Osteoblast (primary cell): ENCODE data around the gene RPL13. TPM values are rescaled to one million over a fixed set of nuclear protein-coding genes. Genes with fewer than 3 reads are reported as not detected.

Experiments used
- DNase-seq: peaks from one replicate; pipeline ENCODE4 v3.0.0; 2011; ENCODE audit warnings: low spot score, mixed read lengths; ENCODE audit not compliant: insufficient read length; ENCODE audit errors: missing footprints
- H2AFZ ChIP-seq: 2 replicates; pipeline ENCODE4 v1.6.0; 2011; ENCODE audit warnings: mild to moderate bottlenecking, low read length
- H3K27ac ChIP-seq: 2 replicates; pipeline ENCODE4 v1.5.1; 2011; ENCODE audit warnings: mild to moderate bottlenecking, low read depth, low read length, moderate library complexity
- H3K27me3 ChIP-seq: 2 replicates; pipeline ENCODE4 v1.6.0; 2012; ENCODE audit warnings: mild to moderate bottlenecking, control low read depth, inconsistent platforms, low read length, moderate library complexity; ENCODE audit not compliant: insufficient read depth
- H3K36me3 ChIP-seq: 2 replicates; pipeline ENCODE4 v1.5.1; 2011; ENCODE audit warnings: mild to moderate bottlenecking, low read length, control low read depth, moderate library complexity; ENCODE audit not compliant: insufficient read depth
- H3K4me1 ChIP-seq: 2 replicates; pipeline ENCODE4 v1.5.1; 2011; ENCODE audit warnings: mild to moderate bottlenecking, low read length, control low read depth, moderate library complexity; ENCODE audit not compliant: insufficient read depth
- H3K4me2 ChIP-seq: 2 replicates; pipeline ENCODE4 v1.6.0; 2011; ENCODE audit warnings: mild to moderate bottlenecking, low read length; ENCODE audit not compliant: insufficient read depth
- H3K4me3 ChIP-seq: fragments of 200-600 bp; sonication (generic); 3 replicates; pipeline ENCODE4 v1.5.1; 2012; ENCODE audit warnings: mild to moderate bottlenecking, low read length, inconsistent platforms; ENCODE audit not compliant: insufficient read depth
- H3K79me2 ChIP-seq: 2 replicates; pipeline ENCODE4 v1.6.0; 2012; ENCODE audit warnings: mild to moderate bottlenecking, low read length, control low read depth, inconsistent platforms; ENCODE audit not compliant: insufficient read depth
- H3K9me3 ChIP-seq: 2 replicates; pipeline ENCODE4 v1.5.1; 2011; ENCODE audit warnings: low read depth, low read length, control low read depth
- H4K20me1 ChIP-seq: 2 replicates; pipeline ENCODE4 v1.6.0; 2012; ENCODE audit warnings: mild to moderate bottlenecking, low read length, control low read depth; ENCODE audit not compliant: insufficient read depth
- CTCF ChIP-seq: IDR thresholded peaks from 2 replicates; pipeline ENCODE4 v1.5.1; 2011; ENCODE audit warnings: mild to moderate bottlenecking, low read depth, low read length, moderate library complexity; ENCODE audit errors: extremely low read depth
- total RNA-seq: library from RNA; depleted of rRNA; stranded (reverse); fragments of >200 nt; gene quantifications from 2 replicates; pipeline ENCODE4 v1.2.3, GENCODE V29; 2012

Gene RPL13
- total RNA-seq, 1 donor, result 2,112 TPM

GRCh38 chr16:89565506-89566372 lies 5.3 kb downstream of the RPL13 start:
- Histone ChIP-seq H3K4me2 (peak overlapping the region; percentile 83), H3K36me3 (peaks cover 40% of the 10 kb centered on the region)

GRCh38 chr16:89567656-89568594 lies 7.4 kb downstream of the RPL13 start:
- no peak overlapping the region for H2AFZ ChIP-seq
- TF ChIP-seq CTCF, result no peak
- H3K27me3 ChIP-seq, result no peaks in the 10 kb centered on the region
- H3K4me3 ChIP-seq, result no peak overlapping the region
- peaks cover 31% of the 10 kb centered on the region for H4K20me1 ChIP-seq
- no peaks in the 10 kb centered on the region for H3K9me3 ChIP-seq
- H3K27ac ChIP-seq, result no peak overlapping the region
- no peak for DNase-seq
- peaks cover 28% of the 10 kb centered on the region for H3K4me1 ChIP-seq
- H3K79me2 ChIP-seq, result peaks cover 10% of the 10 kb centered on the region
- peaks cover 20% of the 10 kb centered on the region for H3K36me3 ChIP-seq
- H3K4me2 ChIP-seq, result no peak overlapping the region

More at GRCh38 chr16:89565506-89566372, 5.3 kb downstream of the RPL13 start:
- DNase-seq, result peak; percentile 96
- Histone ChIP-seq H3K4me3 (peak overlapping the region; percentile 64), H3K79me2 (peaks cover 30% of the 10 kb centered on the region), H4K20me1 (peaks cover 52% of the 10 kb centered on the region), H3K27me3 (no peaks in the 10 kb centered on the region), H2AFZ (no peak overlapping the region), H3K9me3 (no peaks in the 10 kb centered on the region), H3K4me1 (peaks cover 41% of the 10 kb centered on the region), H3K27ac (no peak overlapping the region)
- TF ChIP-seq CTCF, result peak; percentile 64

- TF ChIP-seq CTCF, result no peak
- peaks cover 21% of the 10 kb centered on the region for H3K4me1 ChIP-seq
- no peaks in the 10 kb centered on the region for H3K9me3 ChIP-seq
- peaks cover 3% of the 10 kb centered on the region for H3K36me3 ChIP-seq
- peak; percentile 86 for DNase-seq
- no peak overlapping the region for H2AFZ ChIP-seq
- H3K27me3 ChIP-seq, result no peaks in the 10 kb centered on the region
- peaks cover 13% of the 10 kb centered on the region for H4K20me1 ChIP-seq
- no peak overlapping the region for H3K27ac ChIP-seq
- no peak overlapping the region for H3K4me2 ChIP-seq
- no peaks in the 10 kb centered on the region for H3K79me2 ChIP-seq
- H3K4me3 ChIP-seq, result no peak overlapping the region
Measured at GRCh38 chr16:89569506-89570341, 9.2 kb downstream of the RPL13 start.
